Fibroblast of lung (primary cell): Measurements from ENCODE around the gene RNF212. TPM values are rescaled to one million over a fixed set of nuclear protein-coding genes. Genes with fewer than 3 reads are reported as not detected.

Source experiments
- DNase-seq, 2 donors: peaks; one replicate each; pipeline versions ENCODE4 v3.0.0 to v3.0.0-alpha.2; 2010; ENCODE audit warnings: low read depth in 2 of 2
- H2AFZ ChIP-seq: 2 replicates; pipeline ENCODE4 v1.5.1; 2012; ENCODE audit warnings: low read length, control low read depth, inconsistent platforms
- H3K27ac ChIP-seq: 2 replicates; pipeline ENCODE4 v1.5.1; 2011; ENCODE audit warnings: low read length, control low read depth; ENCODE audit not compliant: insufficient read depth
- H3K27me3 ChIP-seq: 2 replicates; pipeline ENCODE4 v1.5.1; 2011; ENCODE audit warnings: mild to moderate bottlenecking, low read length; ENCODE audit not compliant: control insufficient read depth, insufficient read depth
- H3K36me3 ChIP-seq: 2 replicates; pipeline ENCODE4 v1.5.1; 2011; ENCODE audit warnings: low read length; ENCODE audit not compliant: control insufficient read depth, insufficient read depth
- H3K4me1 ChIP-seq: 2 replicates; pipeline ENCODE4 v1.5.1; 2011; ENCODE audit warnings: low read length; ENCODE audit not compliant: control insufficient read depth, insufficient read depth; ENCODE audit errors: extremely low read depth
- H3K4me2 ChIP-seq: 2 replicates; pipeline ENCODE4 v1.5.1; 2011; ENCODE audit warnings: low read length, control low read depth; ENCODE audit not compliant: insufficient read depth; ENCODE audit errors: extremely low read depth
- H3K4me3 ChIP-seq, 4 experiments: fragments of 200-600 bp in 1 of 4; sonication (generic) in 1 of 4; replicated peaks in 1 of 4; 2 replicates each; pipeline ENCODE4 v1.5.1; 2011 to 2016; ENCODE audit warnings: low read length in 4 of 4, low read depth in 3 of 4, mild to moderate bottlenecking in 3 of 4, control low read depth in 2 of 4, inconsistent platforms in 1 of 4, mixed read lengths in 1 of 4; ENCODE audit not compliant: insufficient read depth in 1 of 4; ENCODE audit errors: control extremely low read depth in 1 of 4
- H3K79me2 ChIP-seq: 2 replicates; pipeline ENCODE4 v1.5.1; 2012; ENCODE audit warnings: mild to moderate bottlenecking, low read length, inconsistent platforms; ENCODE audit not compliant: control insufficient read depth, insufficient read depth
- H3K9ac ChIP-seq: 2 replicates; pipeline ENCODE4 v1.5.1; 2011; ENCODE audit warnings: mild to moderate bottlenecking, low read length, control low read depth; ENCODE audit not compliant: insufficient read depth
- H3K9me3 ChIP-seq: 2 replicates; pipeline ENCODE4 v1.5.1; 2012; ENCODE audit warnings: low read depth, low read length; ENCODE audit not compliant: control insufficient read depth, insufficient read depth
- H4K20me1 ChIP-seq: 2 replicates; pipeline ENCODE4 v1.5.1; 2011; ENCODE audit warnings: low read length; ENCODE audit not compliant: control insufficient read depth, insufficient read depth; ENCODE audit errors: extremely low read depth
- CTCF ChIP-seq, 2 donors: IDR thresholded peaks in 1 of 2; conservative IDR thresholded peaks in 1 of 2; 1 replicate in 1 of 2; 2 replicates in 1 of 2; pipeline ENCODE4 v1.5.1; 2011 to 2012; ENCODE audit warnings: low read length in 2 of 2, control low read depth in 1 of 2, inconsistent platforms in 1 of 2, low read depth in 1 of 2, mild to moderate bottlenecking in 1 of 2
- EZH2 ChIP-seq: IDR thresholded peaks from 2 replicates; pipeline ENCODE4 v1.5.1; 2012; ENCODE audit warnings: low read length, control low read depth, mild to moderate bottlenecking; ENCODE audit errors: missing control alignments
- polyA plus RNA-seq, 2 donors: library from polyadenylated mRNA; depleted of rRNA in 1 of 2; stranded (reverse) in 1 of 2; unstranded in 1 of 2; fragments of >200 nt; gene quantifications; 2 replicates each; pipeline ENCODE4 v1.2.1, GENCODE V29; 2011 to 2012; ENCODE audit warnings: missing spikeins in 1 of 2
- total RNA-seq: library from RNA; depleted of rRNA; stranded (reverse); fragments of >200 nt; gene quantifications from 2 replicates; pipeline ENCODE4 v1.2.1, GENCODE V29; 2014

RNF212 gene
- total and polyA plus RNA-seq, 2 donors (not counting 1 experiment from before 2014, with no cell fraction given), result 0.66 to 1.6 TPM

- peaks cover 19% of the 10 kb centered on the region for H3K27me3 ChIP-seq
- no peaks in the 10 kb centered on the region for H3K79me2 ChIP-seq
- H2AFZ ChIP-seq, result no peak overlapping the region
- no peak overlapping the region for H3K4me3 ChIP-seq
- no peak for DNase-seq
- no peak overlapping the region for H3K4me2 ChIP-seq
- no peak overlapping the region for H3K9ac ChIP-seq
- no peaks in the 10 kb centered on the region for H3K36me3 ChIP-seq
- H3K4me1 ChIP-seq, result peaks cover 3% of the 10 kb centered on the region
- H3K27ac ChIP-seq, result no peak overlapping the region
- no peak for TF ChIP-seq CTCF (conservative IDR thresholded peaks at IDR 0.05 in 1 of 2, IDR thresholded peaks at IDR 0.05 in 1 of 2; ENCODE audit: low read depth in 1 of 2, low read length in 2 of 2)
- TF ChIP-seq EZH2, result no peak
- no peaks in the 10 kb centered on the region for H3K9me3 ChIP-seq
- H4K20me1 ChIP-seq, result no peaks in the 10 kb centered on the region
Measured at GRCh38 chr4:1150875-1151274, 37.5 kb upstream of the RNF212 start.

- DNase-seq, result no peak
- Histone ChIP-seq H2AFZ (no peak overlapping the region), H3K27me3 (peaks cover under 1% of the 10 kb centered on the region), H3K27ac (no peak overlapping the region), H3K9ac (no peak overlapping the region), H4K20me1 (no peaks in the 10 kb centered on the region), H3K4me3 (no peak overlapping the region), H3K36me3 (no peaks in the 10 kb centered on the region), H3K79me2 (no peaks in the 10 kb centered on the region), H3K4me1 (no peaks in the 10 kb centered on the region), H3K9me3 (no peaks in the 10 kb centered on the region), H3K4me2 (no peak overlapping the region)
- TF ChIP-seq EZH2, result no peak
Measured at GRCh38 chr4:1139860-1140259, 26.5 kb upstream of the RNF212 start.

- Histone ChIP-seq H3K9me3 (no peaks in the 10 kb centered on the region), H3K79me2 (no peaks in the 10 kb centered on the region), H3K9ac (no peak overlapping the region), H3K4me3 (no peak overlapping the region), H3K4me2 (peak overlapping the region; percentile 37), H3K27ac (no peak overlapping the region), H2AFZ (no peak overlapping the region), H4K20me1 (no peaks in the 10 kb centered on the region), H3K4me1 (no peaks in the 10 kb centered on the region), H3K27me3 (peaks cover 3% of the 10 kb centered on the region), H3K36me3 (no peaks in the 10 kb centered on the region)
- TF ChIP-seq EZH2 (no peak), CTCF (conservative IDR thresholded peaks at IDR 0.05 in 1 of 2, IDR thresholded peaks at IDR 0.05 in 1 of 2; ENCODE audit: low read depth in 1 of 2, low read length in 2 of 2) (no peak)
- peak in 1 of 2 donors; percentile 21 for DNase-seq
Measured at GRCh38 chr4:1137850-1138249, 24.5 kb upstream of the RNF212 start.
